HepG2 (cell line): ENCODE results near the gene PDE4D. TPM values are rescaled to one million over a fixed set of nuclear protein-coding genes. Genes with fewer than 3 reads are reported as not detected.

Experiments used
- ATAC-seq: fragments of 200-7000 bp; cut with Tn5 transposase; 3 replicates; pipeline ENCODE4 v1.9.1; 2020; ENCODE audit warnings: mild to moderate bottlenecking, moderate library complexity
- BruUV-seq: library from RNA; stranded (reverse); fragments of 400-500 nt; replicated peaks from 2 replicates; lab custom pipeline; 2021; lab: Mats Ljungman, UMichigan
- CTCF ChIA-PET: fragments of 300-600 bp; formaldehyde crosslinking; extraction: SDS; loops from one replicate; lab custom pipeline; 2021; ENCODE audit warnings: low total read pairs, inconsistent platforms, low intra/inter-chr PET ratio; lab: Yijun Ruan, JAX
- POLR2A ChIA-PET: fragments of 350-600 bp; sonication (Branson Sonifier 250); formaldehyde crosslinking; loops from one replicate; lab custom pipeline; 2020; ENCODE audit warnings: antibody characterized with exemption, inconsistent platforms; lab: Yijun Ruan, JAX
- DNase-seq: peaks from one replicate; pipeline ENCODE4 v3.0.0-alpha.2; 2015; ENCODE audit warnings: low spot score
- FAIRE-seq: peaks from 3 replicates; lab custom pipeline; 2011; peaks lifted over from hg19 to GRCh38; lab: Jason Lieb, UNC
- H2AFZ ChIP-seq: one replicate; pipeline ENCODE4 v1.6.1; 2011; ENCODE audit warnings: low read length, inconsistent platforms
- H3K27ac ChIP-seq: fragments of 300-600 bp; 3 replicates; pipeline ENCODE4 v1.8.0; 2011; ENCODE audit warnings: mixed run types, mild to moderate bottlenecking, mixed read lengths, low read length, inconsistent platforms; ENCODE audit not compliant: insufficient read depth; ENCODE audit errors: extremely low read length
- H3K27me3 ChIP-seq, 2 experiments: fragments of 200-600 bp in 1 of 2; 2 replicates in 1 of 2; 3 replicates in 1 of 2; pipeline versions ENCODE4 v1.6.0 to v1.8.0; 2011; ENCODE audit warnings: low read length in 2 of 2, mild to moderate bottlenecking in 2 of 2, moderate library complexity in 2 of 2, inconsistent platforms in 1 of 2; ENCODE audit not compliant: insufficient read depth in 2 of 2, control insufficient read depth in 1 of 2
- H3K36me3 ChIP-seq, 2 experiments: fragments of 200-600 bp in 1 of 2; replicated peaks in 1 of 2; 2 replicates in 1 of 2; 3 replicates in 1 of 2; pipeline versions ENCODE4 v1.5.1 to v1.8.0; 2011; ENCODE audit warnings: low read length in 2 of 2, inconsistent platforms in 1 of 2; ENCODE audit not compliant: insufficient read depth in 2 of 2, control insufficient read depth in 1 of 2
- H3K4me1 ChIP-seq: 2 replicates; pipeline ENCODE4 v1.5.1; 2012; ENCODE audit warnings: low read length, inconsistent platforms; ENCODE audit not compliant: insufficient read depth
- H3K4me2 ChIP-seq: 2 replicates; pipeline ENCODE4 v1.6.0; 2011; ENCODE audit warnings: low read depth, low read length, inconsistent platforms
- H3K4me3 ChIP-seq, 3 experiments: fragments of 200-600 bp in 1 of 3; sonication (generic), shearing (Covaris generic) in 1 of 3; replicated peaks in 1 of 3; 2 replicates each; pipeline ENCODE4 v1.5.1; 2011 to 2016; ENCODE audit warnings: low read length in 3 of 3, inconsistent platforms in 2 of 3, low read depth in 2 of 3, mild to moderate bottlenecking in 2 of 3, control low read depth in 1 of 3, mixed read lengths in 1 of 3; ENCODE audit not compliant: insufficient read depth in 1 of 3
- H3K79me2 ChIP-seq: one replicate; pipeline ENCODE4 v1.6.1; 2011; ENCODE audit warnings: low read length, inconsistent platforms; ENCODE audit not compliant: insufficient read depth
- H3K9ac ChIP-seq: 2 replicates; pipeline ENCODE4 v1.6.0; 2011; ENCODE audit warnings: mild to moderate bottlenecking, low read depth, low read length, inconsistent platforms; ENCODE audit not compliant: insufficient read depth
- H3K9me3 ChIP-seq: 2 replicates; pipeline ENCODE4 v1.5.1; 2012; ENCODE audit warnings: mild to moderate bottlenecking, low read length
- H4K20me1 ChIP-seq: 2 replicates; pipeline ENCODE4 v1.6.0; 2011; ENCODE audit warnings: inconsistent platforms, mild to moderate bottlenecking, low read length, moderate library complexity; ENCODE audit not compliant: insufficient read depth
- BRCA1 ChIP-seq: sonication (generic); formaldehyde crosslinking; IDR thresholded peaks from 2 replicates; pipeline ENCODE4 v1.4.0; 2020; ENCODE audit warnings: missing genetic modification reagents
- CEBPB ChIP-seq: IDR thresholded peaks from 2 replicates; pipeline ENCODE4 v1.6.1; 2011; ENCODE audit warnings: low read depth, low read length, improper control_type of control experiment, borderline replicate concordance
- CEBPG ChIP-seq: IDR thresholded peaks from 2 replicates; pipeline ENCODE4 v1.6.1; 2016
- ELF3 ChIP-seq: IDR thresholded peaks from 2 replicates; pipeline ENCODE4 v1.6.1; 2016; ENCODE audit warnings: missing genetic modification reagents, missing compliant biosample characterization
- ESRRA ChIP-seq: sonication (generic); formaldehyde crosslinking; IDR thresholded peaks from 2 replicates; pipeline ENCODE4 v1.5.1; 2020; ENCODE audit warnings: mild to moderate bottlenecking, low read depth, missing genetic modification reagents
- FOXA3 ChIP-seq: IDR thresholded peaks from 2 replicates; pipeline ENCODE4 v1.6.1; 2016; ENCODE audit warnings: missing genetic modification reagents, missing compliant biosample characterization
- GTF3A ChIP-seq: sonication (generic); formaldehyde crosslinking; conservative IDR thresholded peaks from 2 replicates; pipeline ENCODE4 v1.4.0; 2020; ENCODE audit warnings: mild to moderate bottlenecking, missing genetic modification reagents
- POGZ ChIP-seq: sonication (generic); formaldehyde crosslinking; IDR thresholded peaks from 2 replicates; pipeline ENCODE4 v1.4.0; 2020; ENCODE audit warnings: mild to moderate bottlenecking, missing genetic modification reagents
- SMC3 ChIP-seq: IDR thresholded peaks from 2 replicates; pipeline ENCODE4 v1.6.1; 2011; ENCODE audit warnings: low read length, improper control_type of control experiment
- SOX5 ChIP-seq: IDR thresholded peaks from 2 replicates; pipeline ENCODE4 v1.6.1; 2016; ENCODE audit warnings: borderline replicate concordance
- XRCC5 ChIP-seq: fragments of 200-400 bp; formaldehyde crosslinking; optimal IDR thresholded peaks from 2 replicates; pipeline ENCODE3; 2017; ENCODE audit warnings: mild to moderate bottlenecking, low read length
- ZBTB21 ChIP-seq: sonication (generic); formaldehyde crosslinking; IDR thresholded peaks from 2 replicates; pipeline ENCODE4 v1.4.0; 2020; ENCODE audit warnings: missing genetic modification reagents
- ZNF292 ChIP-seq: sonication (generic); formaldehyde crosslinking; IDR thresholded peaks from 2 replicates; pipeline ENCODE4 v1.8.1; 2022; ENCODE audit warnings: mild to moderate bottlenecking, low read depth, missing genetic modification reagents, borderline replicate concordance
- ZNF550 ChIP-seq: sonication (generic); formaldehyde crosslinking; IDR thresholded peaks from 2 replicates; pipeline ENCODE4 v1.4.0; 2020; ENCODE audit warnings: mild to moderate bottlenecking, missing genetic modification reagents, borderline replicate concordance
- WGBS: methylation state at CpG from one replicate; pipeline ENCODE4 v1.1.6; 2017; ENCODE audit warnings: low lambda C conversion rate; 5-methylcytosine and 5-hydroxymethylcytosine counted together
- in situ Hi-C: cut with HindIII; loops from 2 replicates; pipeline ENCODE4 v1.10.0; 2017; ENCODE audit warnings: low pct_unique_long_range_greater_than_20kb; ENCODE audit not compliant: extremely low pct_ligation_motif_present
- intact Hi-C: fragments of 100-400 bp; cut with micrococcal nuclease; formaldehyde crosslinking; loops from one replicate; pipeline ENCODE4 v1.10.0; 2022; ENCODE audit not compliant: unreplicated experiment
- polyA plus RNA-seq, 8 experiments: library from polyadenylated mRNA; depleted of rRNA in 3 of 8; stranded (reverse) in 7 of 8; unstranded in 1 of 8; fragments of >200 nt; fragmentation: Illumina TruSeq in 4 of 8; extraction: Trizol in 4 of 8; gene quantifications; 2 replicates each; pipeline versions ENCODE4 v1.2.1 to v1.2.3, GENCODE V29; 2011 to 2016; ENCODE audit warnings: low read depth in 4 of 8, missing spikeins in 1 of 8, mixed read lengths in 1 of 8; ENCODE audit not compliant: insufficient read depth in 1 of 8
- total RNA-seq, 5 experiments: library from RNA; depleted of rRNA; stranded (reverse); fragments of >200 nt; fragmentation: Illumina TruSeq; extraction: Trizol; gene quantifications; 2 replicates each; pipeline ENCODE4 v1.2.3, GENCODE V29; 2016; ENCODE audit warnings: low read depth in 1 of 5
- TF ChIP-seq, protein P1 (sequence below): IDR thresholded peaks from 2 replicates; pipeline ENCODE4 v1.4.0; 2020; ENCODE audit warnings: mild to moderate bottlenecking, missing genetic modification reagents
- TF ChIP-seq, protein P2 (sequence below): sonication (generic); formaldehyde crosslinking; IDR thresholded peaks from 2 replicates; pipeline ENCODE4 v1.5.0; 2020; ENCODE audit warnings: mild to moderate bottlenecking, missing genetic modification reagents
- TF ChIP-seq, protein P3 (sequence below): IDR thresholded peaks from 2 replicates; pipeline ENCODE4 v1.6.1; 2016

The PDE4D gene
- total and polyA plus RNA-seq, 2 of the 13 experiments (the other 11 are each of a cell fraction or from before 2014, with no cell fraction given) = 7.0 to 12.2 TPM

DNA sequence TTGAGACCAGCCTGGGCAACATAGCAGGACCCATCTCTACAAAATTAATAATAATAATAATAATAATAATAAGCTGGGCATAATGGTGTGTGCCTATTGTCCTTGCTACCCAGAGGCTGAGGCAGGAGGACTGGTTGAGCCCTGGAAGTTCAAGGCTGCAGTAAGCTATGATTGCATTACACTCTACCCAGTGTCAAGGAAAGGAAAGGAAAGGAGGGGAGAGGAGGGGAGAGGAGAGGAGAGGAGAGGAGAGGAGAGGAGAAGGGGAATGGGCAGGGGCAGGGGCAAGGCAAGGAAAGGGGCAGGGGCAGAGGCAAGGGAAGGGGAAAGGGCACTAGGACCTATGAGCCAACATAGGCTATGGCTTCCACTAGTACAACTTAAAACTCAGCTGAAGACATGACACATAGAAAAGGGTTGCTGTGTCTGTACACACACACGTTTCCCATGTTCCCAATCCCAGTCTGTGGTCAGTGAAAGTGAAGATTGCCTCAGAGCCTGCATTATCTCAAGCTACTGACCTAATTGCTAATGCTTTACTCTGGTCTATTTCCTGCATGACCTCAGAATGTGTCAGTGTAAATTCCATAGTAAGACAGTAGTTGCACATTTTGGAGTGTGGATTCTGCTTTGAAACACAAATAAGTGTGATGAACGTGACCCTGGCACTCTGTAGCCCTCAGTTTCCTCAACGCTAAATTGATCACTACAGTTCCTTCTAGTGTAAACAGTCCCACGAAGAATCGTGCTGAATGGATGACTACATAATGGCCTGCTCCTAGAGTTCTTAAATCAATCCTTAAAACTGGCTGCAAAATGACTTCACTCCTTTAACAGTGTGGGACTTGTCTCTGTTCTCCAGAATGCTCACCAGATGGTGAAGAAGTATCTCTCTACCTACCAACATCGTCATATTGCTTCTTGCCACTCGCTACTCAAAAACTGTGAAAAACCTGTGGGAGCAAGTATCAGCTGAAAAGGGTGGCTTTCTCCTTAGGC, 813.6 kb downstream of the PDE4D start:
- no TSS peak for BruUV-seq
- TF ChIP-seq, protein P1, sequence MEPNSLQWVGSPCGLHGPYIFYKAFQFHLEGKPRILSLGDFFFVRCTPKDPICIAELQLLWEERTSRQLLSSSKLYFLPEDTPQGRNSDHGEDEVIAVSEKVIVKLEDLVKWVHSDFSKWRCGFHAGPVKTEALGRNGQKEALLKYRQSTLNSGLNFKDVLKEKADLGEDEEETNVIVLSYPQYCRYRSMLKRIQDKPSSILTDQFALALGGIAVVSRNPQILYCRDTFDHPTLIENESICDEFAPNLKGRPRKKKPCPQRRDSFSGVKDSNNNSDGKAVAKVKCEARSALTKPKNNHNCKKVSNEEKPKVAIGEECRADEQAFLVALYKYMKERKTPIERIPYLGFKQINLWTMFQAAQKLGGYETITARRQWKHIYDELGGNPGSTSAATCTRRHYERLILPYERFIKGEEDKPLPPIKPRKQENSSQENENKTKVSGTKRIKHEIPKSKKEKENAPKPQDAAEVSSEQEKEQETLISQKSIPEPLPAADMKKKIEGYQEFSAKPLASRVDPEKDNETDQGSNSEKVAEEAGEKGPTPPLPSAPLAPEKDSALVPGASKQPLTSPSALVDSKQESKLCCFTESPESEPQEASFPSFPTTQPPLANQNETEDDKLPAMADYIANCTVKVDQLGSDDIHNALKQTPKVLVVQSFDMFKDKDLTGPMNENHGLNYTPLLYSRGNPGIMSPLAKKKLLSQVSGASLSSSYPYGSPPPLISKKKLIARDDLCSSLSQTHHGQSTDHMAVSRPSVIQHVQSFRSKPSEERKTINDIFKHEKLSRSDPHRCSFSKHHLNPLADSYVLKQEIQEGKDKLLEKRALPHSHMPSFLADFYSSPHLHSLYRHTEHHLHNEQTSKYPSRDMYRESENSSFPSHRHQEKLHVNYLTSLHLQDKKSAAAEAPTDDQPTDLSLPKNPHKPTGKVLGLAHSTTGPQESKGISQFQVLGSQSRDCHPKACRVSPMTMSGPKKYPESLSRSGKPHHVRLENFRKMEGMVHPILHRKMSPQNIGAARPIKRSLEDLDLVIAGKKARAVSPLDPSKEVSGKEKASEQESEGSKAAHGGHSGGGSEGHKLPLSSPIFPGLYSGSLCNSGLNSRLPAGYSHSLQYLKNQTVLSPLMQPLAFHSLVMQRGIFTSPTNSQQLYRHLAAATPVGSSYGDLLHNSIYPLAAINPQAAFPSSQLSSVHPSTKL (CRISPR knock-in tag) = peak; percentile 20; the same call in 1 of the 2 replicates
- TF ChIP-seq CEBPB (peak; percentile 77; the same call in 1 of the 2 replicates), ELF3 (CRISPR knock-in tag) (0 out of 2 replicates have a peak, but pooled peaks have one; percentile 37), ZBTB21 (0 out of 2 replicates have a peak, but pooled peaks have one; percentile 46), POGZ (CRISPR knock-in tag) (0 out of 2 replicates have a peak, but pooled peaks have one; percentile 26), ESRRA (CRISPR knock-in tag) (no peak), ZNF550 (CRISPR knock-in tag) (no peak), BRCA1 (CRISPR knock-in tag) (no peak), CEBPG (CRISPR knock-in tag) (peak; percentile 29; the same call in 1 of the 2 replicates), ZNF292 (CRISPR knock-in tag) (peak; percentile 44; the same call in 1 of the 2 replicates), FOXA3 (CRISPR knock-in tag) (0 out of 2 replicates have a peak, but pooled peaks have one; percentile 12), GTF3A (CRISPR knock-in tag) (no peak), SOX5 (CRISPR knock-in tag) (0 out of 2 replicates have a peak, but pooled peaks have one; percentile 15), SMC3 (0 out of 2 replicates have a peak, but pooled peaks have one; percentile 0), XRCC5 (no peak)
- TF ChIP-seq, protein P2, sequence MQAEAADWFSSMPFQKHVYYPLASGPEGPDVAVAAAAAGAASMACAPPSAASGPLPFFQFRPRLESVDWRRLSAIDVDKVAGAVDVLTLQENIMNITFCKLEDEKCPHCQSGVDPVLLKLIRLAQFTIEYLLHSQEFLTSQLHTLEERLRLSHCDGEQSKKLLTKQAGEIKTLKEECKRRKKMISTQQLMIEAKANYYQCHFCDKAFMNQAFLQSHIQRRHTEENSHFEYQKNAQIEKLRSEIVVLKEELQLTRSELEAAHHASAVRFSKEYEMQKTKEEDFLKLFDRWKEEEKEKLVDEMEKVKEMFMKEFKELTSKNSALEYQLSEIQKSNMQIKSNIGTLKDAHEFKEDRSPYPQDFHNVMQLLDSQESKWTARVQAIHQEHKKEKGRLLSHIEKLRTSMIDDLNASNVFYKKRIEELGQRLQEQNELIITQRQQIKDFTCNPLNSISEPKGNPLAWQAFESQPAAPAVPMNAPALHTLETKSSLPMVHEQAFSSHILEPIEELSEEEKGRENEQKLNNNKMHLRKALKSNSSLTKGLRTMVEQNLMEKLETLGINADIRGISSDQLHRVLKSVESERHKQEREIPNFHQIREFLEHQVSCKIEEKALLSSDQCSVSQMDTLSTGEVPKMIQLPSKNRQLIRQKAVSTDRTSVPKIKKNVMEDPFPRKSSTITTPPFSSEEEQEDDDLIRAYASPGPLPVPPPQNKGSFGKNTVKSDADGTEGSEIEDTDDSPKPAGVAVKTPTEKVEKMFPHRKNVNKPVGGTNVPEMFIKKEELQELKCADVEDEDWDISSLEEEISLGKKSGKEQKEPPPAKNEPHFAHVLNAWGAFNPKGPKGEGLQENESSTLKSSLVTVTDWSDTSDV (CRISPR knock-in tag) = no peak
- TF ChIP-seq, protein P3, sequence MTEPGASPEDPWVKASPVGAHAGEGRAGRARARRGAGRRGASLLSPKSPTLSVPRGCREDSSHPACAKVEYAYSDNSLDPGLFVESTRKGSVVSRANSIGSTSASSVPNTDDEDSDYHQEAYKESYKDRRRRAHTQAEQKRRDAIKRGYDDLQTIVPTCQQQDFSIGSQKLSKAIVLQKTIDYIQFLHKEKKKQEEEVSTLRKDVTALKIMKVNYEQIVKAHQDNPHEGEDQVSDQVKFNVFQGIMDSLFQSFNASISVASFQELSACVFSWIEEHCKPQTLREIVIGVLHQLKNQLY (CRISPR knock-in tag) = no peak

More for the DNA sequence above, 813.6 kb downstream of the PDE4D start:
- no peak overlapping the region for H3K9ac ChIP-seq
- H2AFZ ChIP-seq = no peak overlapping the region
- FAIRE-seq (no peak), ATAC-seq (peak; percentile 83), DNase-seq (peak; percentile 34)
- no peaks in the 10 kb centered on the region for H3K9me3 ChIP-seq
- in situ Hi-C loops (no loop called here), intact Hi-C loops (no loop called here)
- H4K20me1 ChIP-seq = no peaks in the 10 kb centered on the region
- CTCF ChIA-PET = no interaction called here
- no peak overlapping the region for H3K27ac ChIP-seq
- peaks cover 9% of the 10 kb centered on the region for H3K4me1 ChIP-seq
- H3K27me3 ChIP-seq = no peaks in the 10 kb centered on the region
- H3K36me3 ChIP-seq = no peaks in the 10 kb centered on the region
- POLR2A ChIA-PET = interaction anchor here (1.4 kb wide), 1 partner anchor 41 kb away, joined by 3 read pairs; no protein-coding TSS in a partner anchor
- 45% methylated on average over 7 of the region's 7 CpGs for WGBS
- no peaks in the 10 kb centered on the region for H3K79me2 ChIP-seq
- no peak overlapping the region for H3K4me2 ChIP-seq
- no peak overlapping the region; a peak in 1 of 6 replicates for H3K4me3 ChIP-seq
